GM23248 (cell line): ENCODE results near the gene TMEM247.

Source experiments
- EZH2 ChIP-seq: fragments of 200-600 bp; sonication (generic); IDR thresholded peaks from 2 replicates; pipeline ENCODE4 v1.6.1; 2018; ENCODE audit warnings: antibody characterized with exemption, mild to moderate bottlenecking; ENCODE audit not compliant: insufficient read depth, poor library complexity, severe bottlenecking
- EZH2phosphoT487 ChIP-seq: fragments of 200-600 bp; sonication (generic); IDR thresholded peaks from 2 replicates; pipeline ENCODE4 v1.6.1; 2018; ENCODE audit warnings: antibody characterized with exemption, moderate library complexity, mild to moderate bottlenecking, low read depth; ENCODE audit not compliant: insufficient read depth

- TF ChIP-seq EZH2 (no peak), EZH2phosphoT487 (no peak)
Measured at GRCh38 chr2:46439582-46439981, 39.8 kb upstream of the TMEM247 start.
